Karpas-422 (cell line): ENCODE data around the gene SLCO3A1. TPM values are rescaled to one million over a fixed set of nuclear protein-coding genes. Genes with fewer than 3 reads are reported as not detected.

Experiments
- DNase-seq: peaks from one replicate; pipeline ENCODE4 v3.0.0-alpha.2; 2015
- H2AFZ ChIP-seq: fragments of 200-600 bp; sonication (generic); 2 replicates; pipeline ENCODE4 v1.6.1; 2014; ENCODE audit warnings: antibody characterized with exemption, low read length, mixed read lengths
- H3K27ac ChIP-seq: fragments of 200-600 bp; sonication (generic); 2 replicates; pipeline ENCODE4 v1.5.1; 2014; ENCODE audit warnings: mild to moderate bottlenecking, low read length, moderate library complexity
- H3K27me3 ChIP-seq: fragments of 200-600 bp; sonication (generic); 2 replicates; pipeline ENCODE4 v1.6.1; 2014; ENCODE audit warnings: low read length, mixed read lengths
- H3K36me3 ChIP-seq: fragments of 200-600 bp; sonication (generic); 2 replicates; pipeline ENCODE4 v1.6.1; 2014; ENCODE audit warnings: low read length, mixed read lengths; ENCODE audit not compliant: insufficient read depth
- H3K4me1 ChIP-seq: fragments of 200-600 bp; sonication (generic); 2 replicates; pipeline ENCODE4 v1.6.1; 2014; ENCODE audit warnings: mild to moderate bottlenecking, low read length, mixed read lengths
- H3K4me2 ChIP-seq: fragments of 200-600 bp; sonication (generic); 2 replicates; pipeline ENCODE4 v1.6.1; 2014; ENCODE audit warnings: low read length, low read depth, mild to moderate bottlenecking; ENCODE audit not compliant: poor library complexity, severe bottlenecking
- H3K4me3 ChIP-seq: fragments of 200-600 bp; sonication (generic); 2 replicates; pipeline ENCODE4 v1.5.1; 2014; ENCODE audit warnings: mild to moderate bottlenecking, antibody characterized with exemption, low read length, mixed read lengths
- H3K79me2 ChIP-seq: fragments of 200-600 bp; sonication (generic); 2 replicates; pipeline ENCODE4 v1.6.1; 2014; ENCODE audit warnings: mild to moderate bottlenecking, low read length, mixed read lengths
- H3K9ac ChIP-seq: fragments of 200-600 bp; sonication (generic); 2 replicates; pipeline ENCODE4 v1.6.0; 2014; ENCODE audit warnings: low read length
- H3K9me2 ChIP-seq: fragments of 200-600 bp; sonication (generic), shearing (Covaris generic); replicated peaks from 2 replicates; pipeline ENCODE4 v1.6.0; 2014; ENCODE audit warnings: mild to moderate bottlenecking, low read length, moderate library complexity; ENCODE audit not compliant: insufficient read depth
- H3K9me3 ChIP-seq: fragments of 300-700, 200-600 bp; sonication (generic); 2 replicates; pipeline ENCODE4 v1.6.1; 2014; ENCODE audit warnings: low read length, mixed read lengths
- H4K20me1 ChIP-seq: fragments of 200-600 bp; sonication (generic); 2 replicates; pipeline ENCODE4 v1.6.1; 2014; ENCODE audit warnings: mild to moderate bottlenecking, antibody characterized with exemption, low read length, low read depth; ENCODE audit not compliant: insufficient read depth
- total RNA-seq: library from RNA; depleted of rRNA; stranded (reverse); fragments of >200 nt; shearing (Covaris generic); gene quantifications from 2 replicates; pipeline ENCODE4 v1.2.3, GENCODE V29; 2014; ENCODE audit warnings: low replicate concordance

Gene SLCO3A1
- total RNA-seq, 1 experiment from 2014 or later = 36.2 TPM

- peaks cover 100% of the 10 kb centered on the region for H3K79me2 ChIP-seq
- peaks cover 100% of the 10 kb centered on the region for H3K4me1 ChIP-seq
- H3K27ac ChIP-seq = peak overlapping the region; percentile 100
- H3K4me3 ChIP-seq = peak overlapping the region; percentile 53
- H3K27me3 ChIP-seq = no peaks in the 10 kb centered on the region
- H3K36me3 ChIP-seq = peaks cover 10% of the 10 kb centered on the region; the same call in 1 of the 2 replicates
- H3K4me2 ChIP-seq = peak overlapping the region; percentile 74
- H3K9me2 ChIP-seq = no peaks in the 10 kb centered on the region
- no peak overlapping the region for H2AFZ ChIP-seq
- DNase-seq = no peak
- H3K9me3 ChIP-seq = no peaks in the 10 kb centered on the region
- peak overlapping the region; percentile 58 for H3K9ac ChIP-seq
- peaks cover 41% of the 10 kb centered on the region; the same call in 1 of the 2 replicates for H4K20me1 ChIP-seq
Observed at GRCh38 chr15:91862891-91863504, 9.5 kb downstream of the SLCO3A1 start.

DNA sequence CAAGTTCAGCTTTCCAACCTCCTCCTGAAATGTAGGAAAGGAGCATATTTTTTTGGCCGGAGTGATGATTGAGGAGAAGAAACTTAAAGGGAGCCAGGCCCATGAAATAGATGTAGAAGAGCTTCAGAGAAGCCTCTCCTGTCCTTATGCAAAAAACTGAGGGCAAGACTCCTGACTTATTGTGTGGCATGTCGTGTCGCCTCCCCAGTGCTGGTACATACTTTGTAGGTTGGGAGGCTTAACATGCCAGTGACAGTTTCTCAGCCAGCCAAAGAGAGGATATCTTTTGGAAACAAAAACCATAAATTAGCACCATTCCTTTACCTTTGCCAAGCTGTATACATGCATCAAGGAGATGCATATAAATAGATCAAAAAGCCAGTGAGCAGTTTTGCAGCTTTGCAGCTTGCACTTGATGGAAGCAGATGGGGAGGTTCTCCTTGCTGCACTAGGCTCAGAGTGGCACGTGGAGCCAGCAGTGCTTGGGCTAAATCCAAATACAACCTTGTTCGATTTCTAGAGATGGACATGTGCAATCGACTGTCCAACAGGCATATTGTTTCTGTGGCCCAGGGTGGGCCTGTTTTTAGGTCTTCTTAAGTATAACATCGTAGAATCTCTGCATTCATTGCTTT is 10.2 kb downstream of the SLCO3A1 start:
- peaks cover 7% of the 10 kb centered on the region; the same call in 1 of the 2 replicates for H3K36me3 ChIP-seq

DNA sequence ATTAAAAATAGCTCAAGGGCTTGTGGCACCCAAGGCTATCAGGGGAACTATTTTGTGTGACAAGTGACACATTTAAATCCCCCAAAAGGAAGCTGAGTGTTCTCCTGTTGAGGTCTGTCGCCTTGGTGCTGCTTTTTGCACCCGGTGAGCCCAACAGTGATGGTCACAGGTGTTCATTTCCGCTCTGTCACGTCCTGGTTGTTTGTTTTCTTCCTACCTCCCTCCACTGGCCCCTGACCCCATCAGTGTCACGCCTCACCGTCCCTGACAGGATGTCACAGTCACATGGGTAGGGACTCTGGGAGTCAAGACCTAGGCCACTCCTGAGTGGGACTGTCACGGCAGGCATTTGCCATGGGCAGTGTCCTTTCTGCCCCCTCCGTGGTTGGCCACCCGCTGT is 11.2 kb downstream of the SLCO3A1 start:
- Histone ChIP-seq H2AFZ (no peak overlapping the region), H3K4me1 (peaks cover 91% of the 10 kb centered on the region), H3K9ac (no peak overlapping the region), H3K36me3 (no peaks in the 10 kb centered on the region), H3K27ac (peak overlapping the region; percentile 100), H3K4me2 (peak overlapping the region; percentile 74), H3K9me3 (no peaks in the 10 kb centered on the region), H3K79me2 (peaks cover 100% of the 10 kb centered on the region), H3K4me3 (no peak overlapping the region; the same call in 1 of the 2 replicates), H4K20me1 (peaks cover 32% of the 10 kb centered on the region; the same call in 1 of the 2 replicates), H3K9me2 (no peaks in the 10 kb centered on the region), H3K27me3 (no peaks in the 10 kb centered on the region)
- DNase-seq = peak; percentile 75

More for the DNA sequence above, 10.2 kb downstream of the SLCO3A1 start:
- Histone ChIP-seq H3K9me2 (no peaks in the 10 kb centered on the region), H3K79me2 (peaks cover 100% of the 10 kb centered on the region), H3K27me3 (no peaks in the 10 kb centered on the region), H2AFZ (no peak overlapping the region), H3K4me1 (peaks cover 97% of the 10 kb centered on the region), H3K9ac (peak overlapping the region; percentile 58), H3K4me2 (peak overlapping the region; percentile 74), H3K9me3 (no peaks in the 10 kb centered on the region), H3K4me3 (peak overlapping the region; percentile 53), H4K20me1 (peaks cover 37% of the 10 kb centered on the region; the same call in 1 of the 2 replicates), H3K27ac (peak overlapping the region; percentile 100)
- peak; percentile 65 for DNase-seq

- Histone ChIP-seq H3K4me1 (peaks cover 91% of the 10 kb centered on the region), H3K27me3 (no peaks in the 10 kb centered on the region), H3K27ac (peak overlapping the region; percentile 100), H3K4me2 (peak overlapping the region; percentile 74), H3K79me2 (peaks cover 100% of the 10 kb centered on the region), H3K9me3 (no peaks in the 10 kb centered on the region), H3K36me3 (no peaks in the 10 kb centered on the region), H4K20me1 (peaks cover 32% of the 10 kb centered on the region; the same call in 1 of the 2 replicates), H3K4me3 (no peak overlapping the region), H3K9me2 (no peaks in the 10 kb centered on the region), H3K9ac (no peak overlapping the region), H2AFZ (no peak overlapping the region)
- DNase-seq = no peak
Observed at GRCh38 chr15:91865486-91865885, 12.0 kb downstream of the SLCO3A1 start.

DNA sequence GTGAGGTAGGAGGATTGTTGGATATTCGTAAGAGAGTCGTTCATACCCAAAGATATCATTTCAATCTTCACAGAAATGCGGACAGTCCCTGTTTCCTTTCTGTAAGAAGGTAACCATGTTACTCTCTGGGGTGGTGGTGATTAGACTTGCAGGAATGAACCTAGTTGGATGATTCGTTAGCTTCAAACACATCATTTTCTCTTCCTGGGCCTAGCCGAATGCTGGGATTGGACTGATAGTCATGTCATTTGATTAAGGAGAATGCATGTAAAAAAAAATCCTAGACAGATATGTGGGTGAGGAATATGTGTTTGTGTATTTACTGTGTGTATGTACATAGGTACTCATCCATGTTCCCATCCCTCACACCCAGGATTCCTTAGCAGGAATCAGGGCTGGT is 12.4 kb downstream of the SLCO3A1 start:
- Histone ChIP-seq H3K9me2 (no peaks in the 10 kb centered on the region), H3K27ac (peak overlapping the region; percentile 100), H3K9ac (no peak overlapping the region), H2AFZ (no peak overlapping the region), H3K36me3 (no peaks in the 10 kb centered on the region), H3K9me3 (no peaks in the 10 kb centered on the region), H3K79me2 (peaks cover 100% of the 10 kb centered on the region), H3K4me1 (peaks cover 86% of the 10 kb centered on the region), H4K20me1 (peaks cover 29% of the 10 kb centered on the region; the same call in 1 of the 2 replicates), H3K4me3 (no peak overlapping the region), H3K27me3 (no peaks in the 10 kb centered on the region), H3K4me2 (peak overlapping the region; percentile 74)
- DNase-seq = no peak

DNA sequence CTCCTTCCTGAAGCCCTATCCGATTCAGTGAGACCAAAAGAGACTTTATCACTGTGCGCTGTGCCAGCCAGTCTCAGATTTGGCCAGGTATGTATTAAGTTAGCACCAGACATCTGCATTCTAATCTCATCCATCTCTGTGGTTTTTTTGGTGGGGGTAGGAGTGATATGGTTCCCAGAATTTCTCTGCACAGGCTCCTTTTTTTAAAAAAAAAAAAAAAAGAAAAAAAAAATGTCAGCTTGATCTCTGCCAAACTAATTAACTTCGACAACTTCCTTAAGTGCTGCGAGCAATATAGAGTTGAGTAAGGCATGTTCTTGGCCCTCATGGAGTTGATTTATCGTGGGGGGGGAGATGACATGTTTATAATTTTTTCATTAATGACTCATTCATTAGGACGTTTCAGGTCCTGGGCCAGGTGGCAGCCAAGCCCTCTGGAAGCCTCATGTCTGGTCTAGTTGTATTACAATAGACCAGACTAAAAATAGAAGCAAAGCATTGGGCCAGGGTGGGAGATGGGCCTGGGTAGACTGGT is 12.9 kb downstream of the SLCO3A1 start:
- H3K27ac ChIP-seq = peak overlapping the region; percentile 100
- H3K4me2 ChIP-seq = peak overlapping the region; percentile 46
- H2AFZ ChIP-seq = no peak overlapping the region
- H3K9me2 ChIP-seq = no peaks in the 10 kb centered on the region
- H3K27me3 ChIP-seq = no peaks in the 10 kb centered on the region
- no peaks in the 10 kb centered on the region for H3K9me3 ChIP-seq
- no peaks in the 10 kb centered on the region for H3K36me3 ChIP-seq
- H3K79me2 ChIP-seq = peaks cover 100% of the 10 kb centered on the region
- no peak for DNase-seq
- peak overlapping the region; percentile 7; the same call in 1 of the 2 replicates for H3K9ac ChIP-seq
- H3K4me3 ChIP-seq = peak overlapping the region; percentile 42; the same call in 1 of the 2 replicates
- peaks cover 29% of the 10 kb centered on the region; the same call in 1 of the 2 replicates for H4K20me1 ChIP-seq
- H3K4me1 ChIP-seq = peaks cover 81% of the 10 kb centered on the region

- Histone ChIP-seq H3K9me2 (no peaks in the 10 kb centered on the region), H3K79me2 (peaks cover 100% of the 10 kb centered on the region), H3K27me3 (no peaks in the 10 kb centered on the region), H3K4me1 (peaks cover 76% of the 10 kb centered on the region), H3K36me3 (no peaks in the 10 kb centered on the region), H2AFZ (no peak overlapping the region), H3K9ac (peak overlapping the region; percentile 7), H3K27ac (peak overlapping the region; percentile 100), H3K9me3 (no peaks in the 10 kb centered on the region), H3K4me3 (peak overlapping the region; percentile 42; the same call in 1 of the 2 replicates), H3K4me2 (peak overlapping the region; percentile 46), H4K20me1 (peaks cover 29% of the 10 kb centered on the region; the same call in 1 of the 2 replicates)
- no peak for DNase-seq
Observed at GRCh38 chr15:91866971-91867372, 13.5 kb downstream of the SLCO3A1 start.

- DNase-seq = no peak
- H3K4me3 ChIP-seq = peak overlapping the region; percentile 42; the same call in 1 of the 2 replicates
- H2AFZ ChIP-seq = no peak overlapping the region
- peak overlapping the region; percentile 46 for H3K4me2 ChIP-seq
- no peaks in the 10 kb centered on the region for H3K9me3 ChIP-seq
- peaks cover 100% of the 10 kb centered on the region for H3K79me2 ChIP-seq
- no peaks in the 10 kb centered on the region for H3K36me3 ChIP-seq
- no peaks in the 10 kb centered on the region for H3K9me2 ChIP-seq
- H3K9ac ChIP-seq = peak overlapping the region; percentile 52
- peaks cover 26% of the 10 kb centered on the region; the same call in 1 of the 2 replicates for H4K20me1 ChIP-seq
- H3K27ac ChIP-seq = peak overlapping the region; percentile 100
- H3K4me1 ChIP-seq = peaks cover 70% of the 10 kb centered on the region
- no peaks in the 10 kb centered on the region for H3K27me3 ChIP-seq
Observed at GRCh38 chr15:91867581-91868026, 14.1 kb downstream of the SLCO3A1 start.
